ENCODE measurements around the gene KRT79. TPM values are rescaled to one million over a fixed set of nuclear protein-coding genes. Genes with fewer than 3 reads are reported as not detected.

KRT79 gene
- total RNA-seq, 4 donors from 2014 or later: not detected

DNA sequence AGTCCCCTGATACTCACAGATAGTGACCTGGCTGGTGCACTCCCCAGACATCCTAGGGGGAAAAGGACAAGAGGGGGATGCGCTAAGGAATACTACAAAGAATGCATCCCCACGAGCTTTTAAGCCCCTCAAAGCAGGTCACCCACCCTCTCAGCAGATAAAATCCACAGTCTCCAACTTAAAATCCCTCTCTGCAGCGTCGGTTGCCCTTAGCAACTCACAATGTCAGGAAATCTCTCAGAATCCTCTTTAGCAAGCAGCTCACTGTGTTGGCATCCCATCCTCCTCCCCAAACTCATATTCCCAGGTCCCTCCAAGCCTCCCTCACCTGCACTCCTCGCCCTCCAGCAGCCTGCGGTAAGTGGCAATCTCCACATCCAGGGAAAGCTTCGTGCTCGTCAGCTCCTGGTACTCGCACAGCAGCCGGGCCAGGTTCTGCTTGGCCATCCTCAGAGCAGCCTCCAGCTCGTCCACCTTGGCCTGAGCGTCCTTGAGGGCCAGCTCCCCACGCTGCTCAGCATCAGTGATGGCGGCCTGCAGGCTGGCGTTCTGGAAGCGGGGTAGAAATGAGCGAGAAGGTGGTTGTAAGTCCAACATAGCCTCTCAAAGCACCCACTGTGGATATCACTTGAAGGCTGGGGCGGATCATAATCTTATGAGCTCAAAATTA, 5.5 kb upstream of the KRT79 start:
- H3K27me3 ChIP-seq: peaks cover 0 to 40% (median 0%) of the 10 kb centered on the region in 4 donors
- no peak overlapping the region for H3K4me3 ChIP-seq
- H3K27ac ChIP-seq (replicated peaks in 1 of 4): no peak overlapping the region
- no peaks in the 10 kb centered on the region for H3K36me3 ChIP-seq
- H3K9me3 ChIP-seq: no peaks in the 10 kb centered on the region
- TF ChIP-seq POLR2AphosphoS5 (IDR thresholded peaks at IDR 0.05) (no peak), CTCF (IDR thresholded peaks at IDR 0.05) (no peak), POLR2A (IDR thresholded peaks at IDR 0.05; ENCODE audit: low read depth) (no peak), EP300 (IDR thresholded peaks at IDR 0.05) (no peak)
- 89% methylated on average over 13 of the region's 18 CpGs for WGBS
- H3K4me1 ChIP-seq: no peaks in the 10 kb centered on the region
- DNase-seq (ENCODE audit: extremely low spot score): no peak
- intact Hi-C loops (cut with DNase I): no loop called here

DNA sequence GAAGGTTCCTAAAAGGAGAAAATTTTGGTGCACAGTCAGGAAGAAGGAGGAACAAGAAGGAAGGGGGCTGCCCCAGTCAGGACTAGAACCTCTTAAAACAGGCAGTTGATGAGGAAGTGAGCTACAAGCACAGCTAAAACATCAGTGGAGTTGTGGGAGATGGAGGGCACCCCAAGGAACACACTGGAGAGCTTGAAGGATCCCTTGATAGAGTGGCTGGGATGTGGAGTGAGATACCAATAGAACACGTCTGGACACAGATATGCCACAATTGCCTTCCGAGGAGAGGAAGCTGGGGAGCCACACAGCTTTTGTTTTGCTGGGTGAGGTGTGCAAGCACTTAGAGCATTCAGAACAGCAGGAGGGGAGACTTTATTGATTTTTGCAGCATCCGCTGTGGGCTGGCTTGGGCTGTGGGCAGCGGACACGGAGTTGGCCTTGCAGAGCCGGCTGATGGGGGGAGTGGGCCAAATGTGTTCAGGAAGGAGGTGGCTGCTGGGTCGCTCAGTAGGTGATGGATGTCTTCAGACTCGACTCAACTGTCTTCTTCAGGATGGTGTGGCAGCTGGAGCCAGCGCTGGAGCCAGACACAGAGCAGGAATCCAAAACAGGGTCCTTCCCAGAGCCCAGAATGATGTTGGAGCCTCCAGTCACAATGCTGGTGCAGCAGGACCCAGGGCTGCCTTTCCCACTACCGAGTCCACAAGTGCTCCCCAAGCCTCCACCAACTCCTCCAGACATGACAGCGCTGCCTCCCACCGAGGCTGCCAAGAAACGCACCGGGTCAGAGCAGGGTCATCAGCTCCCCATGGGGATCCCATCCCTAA, 4.7 kb upstream of the KRT79 start:
- Histone ChIP-seq H3K9me3 (no peaks in the 10 kb centered on the region), H3K4me3 (no peak overlapping the region), H3K4me1 (no peaks in the 10 kb centered on the region), H3K27ac (replicated peaks in 1 of 4) (no peak overlapping the region), H3K36me3 (no peaks in the 10 kb centered on the region), H3K27me3 (peaks cover 0 to 45% (median 0%) of the 10 kb centered on the region in 4 donors)
- 59% methylated on average over 11 of the region's 14 CpGs for WGBS
- no peak for DNase-seq (ENCODE audit: extremely low spot score)
- intact Hi-C loops (cut with DNase I): no loop called here
- no peak for TF ChIP-seq POLR2AphosphoS5 (IDR thresholded peaks at IDR 0.05)
- no peak for TF ChIP-seq EP300 (IDR thresholded peaks at IDR 0.05)
- TF ChIP-seq CTCF (IDR thresholded peaks at IDR 0.05): no peak
- TF ChIP-seq POLR2A (IDR thresholded peaks at IDR 0.05; ENCODE audit: low read depth): no peak

- WGBS: 93% methylated on average over 6 of the region's 6 CpGs
- intact Hi-C loops (cut with DNase I): no loop called here
- H3K27me3 ChIP-seq: peaks cover 0 to 45% (median 0%) of the 10 kb centered on the region in 4 donors
These were observed 3.9 kb upstream of the KRT79 start for GRCh38 chr12:52837781-52838608.

DNA sequence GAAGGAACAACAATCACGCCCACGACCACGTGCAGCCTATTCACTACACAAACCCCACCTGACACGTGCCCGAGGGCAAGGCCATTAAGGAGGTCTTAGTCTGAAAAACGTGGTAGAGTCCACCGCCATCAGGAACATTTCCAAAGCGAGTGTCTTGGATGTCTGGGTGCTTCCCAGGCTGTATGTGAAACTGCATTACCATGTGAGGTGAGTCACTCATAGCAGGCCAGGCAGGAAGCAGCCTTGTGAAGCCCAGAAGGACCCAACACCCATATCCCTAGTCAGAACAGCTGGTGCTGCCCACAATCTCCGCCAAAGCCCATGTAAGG, 3.3 kb upstream of the KRT79 start:
- H3K9me3 ChIP-seq: no peaks in the 10 kb centered on the region
- no peak for DNase-seq (ENCODE audit: extremely low spot score)
- TF ChIP-seq CTCF (IDR thresholded peaks at IDR 0.05): no peak
- no peak for TF ChIP-seq POLR2A (IDR thresholded peaks at IDR 0.05; ENCODE audit: low read depth)
- TF ChIP-seq POLR2AphosphoS5 (IDR thresholded peaks at IDR 0.05): no peak
- TF ChIP-seq EP300 (IDR thresholded peaks at IDR 0.05): no peak
- H3K27me3 ChIP-seq: peaks cover 0 to 45% (median 0%) of the 10 kb centered on the region in 4 donors
- WGBS: 88% methylated on average over 9 of the region's 9 CpGs
- H3K4me1 ChIP-seq: no peaks in the 10 kb centered on the region
- no peak overlapping the region for H3K4me3 ChIP-seq
- H3K36me3 ChIP-seq: no peaks in the 10 kb centered on the region
- no peak overlapping the region for H3K27ac ChIP-seq (replicated peaks in 1 of 4)
- intact Hi-C loops (cut with DNase I): no loop called here

More at GRCh38 chr12:52837781-52838608, 3.9 kb upstream of the KRT79 start:
- no peak overlapping the region for H3K27ac ChIP-seq (replicated peaks in 1 of 4)
- no peak for DNase-seq (ENCODE audit: extremely low spot score)
- TF ChIP-seq CTCF (IDR thresholded peaks at IDR 0.05): no peak
- no peak for TF ChIP-seq EP300 (IDR thresholded peaks at IDR 0.05)
- no peak for TF ChIP-seq POLR2AphosphoS5 (IDR thresholded peaks at IDR 0.05)
- no peak for TF ChIP-seq POLR2A (IDR thresholded peaks at IDR 0.05; ENCODE audit: low read depth)
- no peak overlapping the region for H3K4me3 ChIP-seq
- H3K9me3 ChIP-seq: no peaks in the 10 kb centered on the region
- H3K4me1 ChIP-seq: no peaks in the 10 kb centered on the region
- no peaks in the 10 kb centered on the region for H3K36me3 ChIP-seq
